ENCODE results near the gene RETN.

- TF ChIP-seq POLR2A (IDR thresholded peaks at IDR 0.05) (no peak), POLR2AphosphoS5 (IDR thresholded peaks at IDR 0.05) (no peak), EP300 (IDR thresholded peaks at IDR 0.05) (no peak)
- TF ChIP-seq, protein P1, sequence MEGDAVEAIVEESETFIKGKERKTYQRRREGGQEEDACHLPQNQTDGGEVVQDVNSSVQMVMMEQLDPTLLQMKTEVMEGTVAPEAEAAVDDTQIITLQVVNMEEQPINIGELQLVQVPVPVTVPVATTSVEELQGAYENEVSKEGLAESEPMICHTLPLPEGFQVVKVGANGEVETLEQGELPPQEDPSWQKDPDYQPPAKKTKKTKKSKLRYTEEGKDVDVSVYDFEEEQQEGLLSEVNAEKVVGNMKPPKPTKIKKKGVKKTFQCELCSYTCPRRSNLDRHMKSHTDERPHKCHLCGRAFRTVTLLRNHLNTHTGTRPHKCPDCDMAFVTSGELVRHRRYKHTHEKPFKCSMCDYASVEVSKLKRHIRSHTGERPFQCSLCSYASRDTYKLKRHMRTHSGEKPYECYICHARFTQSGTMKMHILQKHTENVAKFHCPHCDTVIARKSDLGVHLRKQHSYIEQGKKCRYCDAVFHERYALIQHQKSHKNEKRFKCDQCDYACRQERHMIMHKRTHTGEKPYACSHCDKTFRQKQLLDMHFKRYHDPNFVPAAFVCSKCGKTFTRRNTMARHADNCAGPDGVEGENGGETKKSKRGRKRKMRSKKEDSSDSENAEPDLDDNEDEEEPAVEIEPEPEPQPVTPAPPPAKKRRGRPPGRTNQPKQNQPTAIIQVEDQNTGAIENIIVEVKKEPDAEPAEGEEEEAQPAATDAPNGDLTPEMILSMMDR (IDR thresholded peaks at IDR 0.05) = no peak
Observed at GRCh38 chr19:7622933-7623685, 45.7 kb upstream of the RETN start.
